Left kidney (tissue), 8 donors: ENCODE measurements around the gene PEX11B. TPM values are rescaled to one million over a fixed set of nuclear protein-coding genes. Genes with fewer than 3 reads are reported as not detected.
A peak's percentile ranks its signal among the peaks of the same experiment; 100 is the strongest.

ENCODE experiments used
- DNase-seq: peaks from one replicate; pipeline ENCODE4 v3.0.0-alpha.2; 2013
- long read RNA-seq, 8 donors: transcript quantifications; one replicate each; lab custom pipeline, GENCODE V29; 2026
- polyA plus RNA-seq: library from polyadenylated mRNA; unstranded; fragments of 120-200 nt; gene quantifications from one replicate; pipeline ENCODE4 v1.2.1, GENCODE V29; 2013; ENCODE audit not compliant: insufficient read length

PEX11B gene, protein sequence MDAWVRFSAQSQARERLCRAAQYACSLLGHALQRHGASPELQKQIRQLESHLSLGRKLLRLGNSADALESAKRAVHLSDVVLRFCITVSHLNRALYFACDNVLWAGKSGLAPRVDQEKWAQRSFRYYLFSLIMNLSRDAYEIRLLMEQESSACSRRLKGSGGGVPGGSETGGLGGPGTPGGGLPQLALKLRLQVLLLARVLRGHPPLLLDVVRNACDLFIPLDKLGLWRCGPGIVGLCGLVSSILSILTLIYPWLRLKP
- polyA plus RNA-seq = 60.7 TPM
- long read RNA-seq, donor 1, transcript PEX11B-201 (4 exons, 1,740 nt) = major isoform, 26 of 26 reads
- long read RNA-seq, donor 1, partial matches to known transcripts = 0 of 26 reads
- long read RNA-seq, donor 1, other reads (novel, unspliced or antisense) = 0 of 26 reads
- long read RNA-seq, donor 2, transcript PEX11B-201 (4 exons, 1,740 nt) = major isoform, 22 of 22 reads
- long read RNA-seq, donor 2, partial matches to known transcripts = 0 of 22 reads
- long read RNA-seq, donor 2, other reads (novel, unspliced or antisense) = 0 of 22 reads
- long read RNA-seq, donor 3, transcript PEX11B-201 (4 exons, 1,740 nt) = major isoform, 12 of 27 reads
- long read RNA-seq, donor 3, partial matches to known transcripts = 15 of 27 reads
- long read RNA-seq, donor 3, other reads (novel, unspliced or antisense) = 0 of 27 reads
- long read RNA-seq, donor 4, partial matches to known transcripts = 0 of 1 reads
- long read RNA-seq, donor 4, other reads (novel, unspliced or antisense) = 0 of 1 reads
- long read RNA-seq, donor 5, transcript PEX11B-201 (4 exons, 1,740 nt) = major isoform, 30 of 49 reads
- long read RNA-seq, donor 5, partial matches to known transcripts = 17 of 49 reads
- long read RNA-seq, donor 5, other reads (novel, unspliced or antisense) = 0 of 49 reads
- long read RNA-seq, donor 6, transcript PEX11B-201 (4 exons, 1,740 nt) = major isoform, 20 of 20 reads
- long read RNA-seq, donor 6, partial matches to known transcripts = 0 of 20 reads
- long read RNA-seq, donor 6, other reads (novel, unspliced or antisense) = 0 of 20 reads
- long read RNA-seq, donor 7, transcript PEX11B-201 (4 exons, 1,740 nt) = major isoform, 22 of 27 reads
- long read RNA-seq, donor 7, partial matches to known transcripts = 5 of 27 reads
- long read RNA-seq, donor 7, other reads (novel, unspliced or antisense) = 0 of 27 reads
- long read RNA-seq, donor 8, partial matches to known transcripts = 0 of 4 reads
- long read RNA-seq, donor 8, other reads (novel, unspliced or antisense) = 0 of 4 reads

DNA sequence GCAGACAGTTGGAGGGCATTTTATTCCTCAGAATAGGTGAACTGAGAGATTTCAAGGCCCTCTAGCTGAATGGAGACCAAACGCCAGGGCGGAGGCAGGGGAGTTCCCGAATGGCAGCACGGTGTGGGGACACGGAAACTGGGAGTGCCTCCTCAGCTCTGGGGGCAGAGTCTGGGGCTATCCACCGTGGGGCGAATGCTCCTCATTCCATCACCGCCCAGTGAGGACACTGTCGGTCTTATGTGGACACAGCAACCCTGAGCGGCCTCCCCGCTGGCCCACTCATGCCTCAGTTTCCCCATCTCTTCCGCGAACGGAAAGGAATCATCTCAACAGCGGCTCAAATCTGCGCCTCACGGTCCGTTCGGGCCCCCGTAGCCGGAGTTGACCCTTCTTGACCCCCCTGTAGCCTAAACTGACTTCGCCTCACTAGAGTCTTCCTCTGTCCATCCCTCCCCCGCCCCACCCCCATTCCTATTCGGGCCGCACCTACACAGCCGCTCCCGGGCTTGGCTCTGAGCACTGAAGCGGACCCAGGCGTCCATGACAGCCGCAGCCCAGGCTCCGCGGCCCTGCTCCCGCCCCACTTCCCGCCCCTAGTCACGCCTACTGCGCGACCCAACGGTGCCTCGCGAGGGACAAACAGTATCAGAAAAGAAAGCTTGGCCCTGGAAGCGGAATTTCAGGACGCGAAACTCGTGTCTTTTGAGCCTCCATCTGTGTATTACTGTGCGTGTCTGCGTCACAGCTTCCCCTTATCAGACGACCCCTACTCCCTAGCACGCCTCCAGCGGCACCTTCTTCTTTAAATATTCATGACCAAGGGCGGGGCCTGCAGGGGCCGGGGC, at the start of gene PEX11B:
PEX11B (minus strand) TSS at position 574 of the 848 bp plus-strand sequence; CDS start at position 545, 29 bp downstream.
- DNase-seq = peak; percentile 91

DNA sequence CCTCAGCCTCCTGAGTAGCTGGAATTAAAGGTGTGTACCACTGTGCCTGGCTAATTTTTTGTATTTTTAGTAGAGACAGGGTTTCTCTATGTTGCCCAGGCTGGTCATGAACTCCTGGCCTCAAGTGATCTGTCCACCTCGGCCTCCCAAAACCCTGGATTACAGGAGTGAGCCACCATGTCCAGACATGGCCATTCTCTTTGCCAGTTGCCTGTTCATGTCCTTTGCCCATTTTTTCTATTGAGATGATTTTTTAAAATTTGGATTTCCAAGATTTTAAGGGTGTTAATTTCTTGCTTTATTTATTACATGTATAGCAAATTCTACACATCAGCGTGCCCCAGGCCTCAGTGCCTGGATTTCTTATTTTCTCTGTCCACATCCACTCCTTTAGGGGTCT, 48.8 kb upstream of the PEX11B start:
- DNase-seq = no peak

DNA sequence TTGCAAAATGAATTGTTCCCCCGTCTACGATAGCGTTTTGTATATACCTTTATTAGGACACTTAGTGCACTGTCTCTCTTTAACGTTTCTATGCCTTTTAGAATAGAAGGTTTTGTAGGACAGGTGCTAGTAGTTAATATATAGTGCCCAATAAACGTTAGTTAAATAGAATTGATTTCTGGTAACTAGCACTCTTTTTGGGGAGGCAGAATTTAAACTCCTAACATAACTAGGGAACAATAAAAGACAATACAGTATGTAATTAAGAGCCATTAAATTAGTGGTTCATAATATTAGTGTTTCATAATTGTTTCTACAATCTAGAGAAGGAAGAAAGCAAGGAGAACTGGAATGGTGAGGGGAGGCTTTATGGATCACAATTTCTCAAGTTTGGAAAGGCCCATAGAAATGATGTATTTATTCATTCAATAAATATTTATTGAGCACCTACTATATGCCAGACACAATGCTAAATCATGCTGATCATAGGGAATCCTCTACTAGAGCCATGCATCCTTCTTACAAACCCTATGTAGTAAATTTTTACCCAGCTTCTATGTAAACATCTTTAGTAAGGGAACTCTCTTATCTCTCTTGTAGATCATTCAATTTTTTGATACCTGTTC, 46.7 kb upstream of the PEX11B start:
- no peak for DNase-seq

DNA sequence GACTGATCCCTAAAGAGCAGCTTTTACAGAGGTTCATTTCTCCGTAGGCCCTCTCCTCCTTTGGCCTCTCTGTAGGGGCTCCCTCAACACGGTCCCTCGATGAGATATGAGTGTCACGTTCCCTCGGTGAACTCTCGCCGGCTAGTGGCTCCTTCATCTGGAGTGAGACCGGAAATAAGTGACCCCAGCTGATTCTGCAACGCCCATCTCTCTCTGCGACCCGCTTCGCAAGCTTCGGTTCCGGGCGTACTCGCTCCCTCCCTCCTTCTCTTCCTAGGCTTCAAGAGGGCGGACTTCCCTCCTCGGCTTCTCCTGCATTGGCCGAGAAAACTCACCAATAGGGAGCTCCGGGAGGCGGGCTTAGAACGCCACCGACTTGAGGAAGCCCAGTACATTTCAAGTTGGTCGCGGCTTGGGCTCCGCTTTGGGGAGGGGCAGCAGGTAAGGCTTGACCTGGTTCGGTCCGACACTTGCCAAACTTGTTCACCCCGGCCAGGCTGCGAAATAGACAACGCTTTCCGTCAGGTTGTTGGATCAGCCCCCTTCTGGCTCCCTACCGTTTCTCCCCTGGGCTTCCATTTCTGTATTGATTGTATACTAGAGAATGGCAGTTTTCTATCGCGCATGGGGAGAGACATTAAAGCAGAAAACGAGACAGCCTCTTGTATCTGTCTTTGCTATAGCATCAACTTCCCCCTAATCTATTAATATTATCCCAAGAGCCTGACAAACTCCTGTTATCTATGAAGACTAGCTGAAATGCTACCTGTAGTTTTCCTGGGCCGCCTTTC, 46.0 kb upstream of the PEX11B start, which contains the start of the genes ANKRD34A and POLR3GL:
ANKRD34A (minus strand) TSS at position 248 of the 791 bp plus-strand sequence. CDS start 2,816 bp downstream, outside the sequence.
POLR3GL (plus strand) TSS at position 363 of the 791 bp plus-strand sequence. CDS start 10,176 bp downstream, outside the sequence.
- peak; percentile 97 for DNase-seq

DNA sequence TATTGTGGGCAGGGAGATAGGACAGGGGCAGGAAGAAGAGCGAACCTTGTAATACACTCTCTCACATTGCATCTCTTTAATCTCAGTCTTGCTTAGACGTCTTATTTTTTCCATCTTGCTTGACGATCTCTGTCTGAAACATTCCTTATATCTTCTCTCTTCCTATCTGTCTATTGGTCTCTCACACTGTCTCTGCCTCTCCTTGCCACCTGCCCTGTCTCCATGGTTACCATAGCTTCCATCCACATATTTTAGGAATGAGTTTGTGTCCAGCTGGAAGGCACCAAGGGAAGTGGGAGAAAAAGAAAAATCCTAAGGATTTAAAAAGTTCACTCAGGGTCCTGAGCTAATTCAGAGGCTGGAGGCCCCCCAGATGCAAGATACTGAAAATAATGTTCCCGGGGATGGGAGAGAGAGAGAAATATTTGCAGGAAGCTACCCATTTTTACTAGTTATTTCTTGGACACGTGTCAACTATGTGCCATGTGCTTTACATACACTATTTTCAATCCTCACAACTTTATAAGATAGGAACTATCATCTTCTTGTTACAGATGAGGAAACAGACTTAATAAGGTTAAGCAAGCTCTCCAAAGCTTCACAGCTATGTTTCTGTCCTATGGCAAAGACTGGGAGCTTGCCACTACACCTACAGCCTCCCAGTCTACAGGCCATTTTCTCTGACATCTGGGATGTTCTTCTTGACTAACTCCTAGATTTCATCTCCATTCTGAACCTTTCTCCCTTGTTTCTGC, 44.9 kb upstream of the PEX11B start:
- DNase-seq = no peak

DNA sequence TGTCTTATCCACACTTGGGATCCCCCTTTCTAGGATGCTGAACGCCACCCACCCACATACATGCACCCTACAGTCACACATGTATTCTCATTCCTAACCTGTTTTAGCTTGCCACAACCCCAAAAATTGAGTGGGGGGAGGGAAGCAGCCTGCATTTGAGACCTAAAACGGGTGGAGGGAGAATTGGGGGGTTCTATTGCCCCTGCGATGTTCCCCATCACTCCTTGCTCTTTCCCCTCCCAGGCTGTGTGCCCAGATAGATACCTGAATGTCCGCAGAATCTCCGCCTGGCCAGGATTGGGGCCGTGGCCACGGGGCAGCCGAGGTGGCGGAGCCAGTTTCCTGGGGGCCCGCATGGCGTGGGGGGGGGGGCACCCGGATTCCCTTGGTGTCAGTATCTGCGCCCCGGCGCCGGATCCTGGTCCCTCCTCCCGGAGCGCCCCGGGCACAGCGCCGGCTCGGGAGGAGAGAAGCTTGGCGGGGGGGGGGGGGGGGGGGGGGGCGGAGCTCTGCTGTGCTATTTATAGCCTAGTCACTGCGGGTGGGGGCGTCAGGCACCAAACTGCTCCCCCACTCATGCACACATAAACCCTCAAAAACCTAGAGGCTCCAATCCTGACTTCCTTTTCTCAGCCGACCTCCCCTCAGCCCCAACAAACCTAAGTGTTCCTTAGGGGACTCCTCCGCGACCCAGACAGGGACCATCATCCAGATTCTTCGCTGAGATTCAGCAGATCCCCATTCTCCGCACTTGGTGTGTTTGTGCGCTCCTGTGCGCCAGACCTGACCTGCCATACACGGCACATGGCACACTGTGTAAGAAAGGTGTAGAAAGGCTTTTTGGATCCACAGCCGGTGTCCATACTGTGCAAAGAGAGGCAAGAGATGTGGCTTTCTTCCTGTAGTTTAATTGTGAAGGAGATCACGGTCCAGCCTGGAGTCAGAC, 43.9 kb upstream of the PEX11B start:
- DNase-seq = no peak

GRCh38 chr1:145961425-145962156, 43.1 kb upstream of the PEX11B start:
- no peak for DNase-seq

- DNase-seq = no peak
These were observed 42.5 kb upstream of the PEX11B start for GRCh38 chr1:145961109-145961424.

- peak; percentile 85 for DNase-seq
These were observed 42.1 kb upstream of the PEX11B start for GRCh38 chr1:145960468-145961108.

- DNase-seq = no peak
These were observed 41.5 kb upstream of the PEX11B start for GRCh38 chr1:145959957-145960467.

DNA sequence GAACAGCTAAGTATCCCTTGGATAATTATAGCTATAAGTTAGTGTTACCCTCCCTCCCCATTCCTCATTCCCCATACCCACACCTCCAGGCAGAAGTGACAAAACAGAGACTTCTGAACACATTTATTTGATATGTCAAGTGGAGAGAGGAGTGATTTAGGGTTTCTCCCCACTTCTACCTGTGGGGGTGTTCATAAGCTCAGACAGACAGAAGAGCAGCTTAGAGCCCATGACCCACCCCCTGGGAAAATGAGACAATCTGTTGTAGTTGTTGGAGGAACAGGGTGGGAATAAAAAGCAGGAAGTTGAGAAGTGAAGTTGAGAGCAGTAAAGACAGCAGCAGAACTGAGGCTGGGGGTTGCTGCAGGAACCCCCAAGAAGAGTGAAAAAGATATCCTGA, 40.8 kb upstream of the PEX11B start:
- DNase-seq = no peak

DNA sequence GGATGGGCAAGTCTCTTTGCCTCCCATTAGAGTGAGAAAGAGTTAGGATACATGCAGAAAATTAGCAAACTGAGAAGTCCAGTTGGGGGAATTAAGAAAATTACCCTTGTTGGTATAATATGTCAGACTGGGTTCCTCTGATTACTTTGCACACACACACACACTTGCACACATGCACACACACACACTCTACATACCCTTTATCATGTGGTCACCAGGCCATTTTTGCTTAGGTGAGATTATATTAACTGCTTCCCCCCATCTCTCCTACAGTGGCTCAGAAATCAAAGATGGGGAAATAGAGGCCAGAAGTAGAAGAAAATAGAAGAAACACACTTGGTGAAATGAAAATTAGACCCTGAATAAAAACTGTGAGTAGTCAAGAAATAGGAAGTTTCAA, 40.2 kb upstream of the PEX11B start:
- DNase-seq = no peak

DNA sequence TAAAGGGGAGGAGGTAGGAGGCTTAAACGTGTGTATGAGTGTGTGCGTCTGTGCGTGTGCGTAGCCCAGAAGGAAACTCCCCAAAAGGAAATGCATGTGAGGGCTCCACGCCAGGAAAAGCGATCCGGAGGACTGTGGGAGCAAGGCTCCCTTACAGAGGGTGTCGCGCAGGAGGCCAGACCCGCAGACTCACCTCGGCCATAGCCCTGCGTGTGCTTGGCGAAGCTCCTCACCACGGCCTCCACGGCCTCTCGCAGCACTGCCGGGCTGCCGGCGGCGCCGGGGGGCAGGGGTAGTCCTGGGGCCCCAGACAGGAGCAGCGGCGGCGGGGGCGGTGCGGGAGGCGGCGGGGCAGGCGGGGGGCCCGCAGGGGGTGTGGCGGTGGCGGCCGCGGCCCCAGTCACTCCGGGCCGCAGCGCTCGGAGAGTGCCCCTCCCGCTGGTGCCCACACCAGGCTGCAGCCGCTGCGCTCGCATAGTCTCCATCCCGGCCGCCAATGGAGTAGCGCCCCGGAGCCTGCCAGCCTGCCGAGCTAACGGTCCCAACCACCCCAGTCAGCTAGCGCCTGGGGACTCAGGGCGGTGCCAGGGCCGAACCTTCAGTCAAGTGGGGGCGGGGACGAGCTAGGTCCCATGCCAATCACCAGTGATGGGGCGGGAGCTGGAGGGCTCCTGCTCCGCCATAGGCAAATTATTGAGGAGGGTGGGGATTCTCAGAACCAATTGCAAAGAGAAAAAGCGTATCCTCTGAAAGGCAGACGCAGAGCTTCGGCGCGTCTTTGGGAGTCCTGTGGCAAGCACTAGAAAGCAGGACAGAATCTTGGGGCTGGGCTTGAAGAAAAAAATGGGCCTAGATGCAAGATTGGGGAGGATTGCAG, 39.2 kb upstream of the PEX11B start, which contains the start of gene LIX1L:
LIX1L (minus strand) TSS at position 575 of the 877 bp plus-strand sequence; CDS start at position 485, 90 bp downstream.
- peak; percentile 96 for DNase-seq

DNA sequence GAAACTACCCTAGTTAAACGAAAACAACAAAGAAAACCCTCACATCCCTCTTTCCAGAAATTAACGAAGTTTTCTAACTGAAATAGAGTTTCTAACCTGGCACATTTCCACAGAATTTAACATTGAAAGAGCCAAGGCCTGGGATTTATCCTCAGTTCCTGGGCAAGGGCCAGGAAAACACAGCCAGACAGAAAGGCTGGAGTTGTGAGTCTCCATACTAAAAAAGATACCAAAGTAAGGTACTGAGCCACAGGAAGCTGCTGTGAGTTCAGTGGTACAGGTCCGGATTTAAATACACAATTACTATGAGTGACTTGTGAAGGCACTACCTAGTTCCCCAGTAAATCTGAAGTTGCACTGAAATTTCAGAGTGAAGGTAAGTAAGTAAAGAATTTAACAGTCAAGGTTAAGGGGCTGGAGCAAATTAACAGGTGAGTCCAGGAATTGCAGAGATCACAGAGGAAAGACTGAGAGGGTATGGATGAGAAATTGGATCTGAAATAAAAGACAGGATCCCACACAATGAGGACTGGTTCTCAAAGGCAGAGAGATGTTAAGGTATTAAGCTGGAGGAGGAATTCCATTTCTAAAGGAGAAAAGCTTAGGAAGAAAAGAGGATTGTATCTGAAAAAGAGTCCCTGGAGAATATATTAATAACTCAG, 38.4 kb upstream of the PEX11B start:
- DNase-seq = no peak
